Loucy (cell line): ENCODE data around the gene PNMA1.

Experiments
- CTCF ChIP-seq: fragments of 200-600 bp; sonication (generic); conservative IDR thresholded peaks from 2 replicates; pipeline ENCODE4 v1.5.1; 2014; ENCODE audit warnings: mild to moderate bottlenecking, antibody characterized with exemption, low read length
- EZH2phosphoT487 ChIP-seq: fragments of 200-600 bp; IDR thresholded peaks from 2 replicates; pipeline ENCODE4 v1.6.1; 2018; ENCODE audit warnings: antibody characterized with exemption, mild to moderate bottlenecking, moderate library complexity, borderline replicate concordance

GRCh38 chr14:73762375-73762822 is 48.2 kb upstream of the PNMA1 start:
- TF ChIP-seq CTCF (no peak), EZH2phosphoT487 (no peak)
